ENCODE data around the gene SMIM29. TPM values are rescaled to one million over a fixed set of nuclear protein-coding genes. Genes with fewer than 3 reads are reported as not detected.

The SMIM29 gene
- total RNA-seq, result 36.9 and 39.7 TPM in 2 replicates

DNA sequence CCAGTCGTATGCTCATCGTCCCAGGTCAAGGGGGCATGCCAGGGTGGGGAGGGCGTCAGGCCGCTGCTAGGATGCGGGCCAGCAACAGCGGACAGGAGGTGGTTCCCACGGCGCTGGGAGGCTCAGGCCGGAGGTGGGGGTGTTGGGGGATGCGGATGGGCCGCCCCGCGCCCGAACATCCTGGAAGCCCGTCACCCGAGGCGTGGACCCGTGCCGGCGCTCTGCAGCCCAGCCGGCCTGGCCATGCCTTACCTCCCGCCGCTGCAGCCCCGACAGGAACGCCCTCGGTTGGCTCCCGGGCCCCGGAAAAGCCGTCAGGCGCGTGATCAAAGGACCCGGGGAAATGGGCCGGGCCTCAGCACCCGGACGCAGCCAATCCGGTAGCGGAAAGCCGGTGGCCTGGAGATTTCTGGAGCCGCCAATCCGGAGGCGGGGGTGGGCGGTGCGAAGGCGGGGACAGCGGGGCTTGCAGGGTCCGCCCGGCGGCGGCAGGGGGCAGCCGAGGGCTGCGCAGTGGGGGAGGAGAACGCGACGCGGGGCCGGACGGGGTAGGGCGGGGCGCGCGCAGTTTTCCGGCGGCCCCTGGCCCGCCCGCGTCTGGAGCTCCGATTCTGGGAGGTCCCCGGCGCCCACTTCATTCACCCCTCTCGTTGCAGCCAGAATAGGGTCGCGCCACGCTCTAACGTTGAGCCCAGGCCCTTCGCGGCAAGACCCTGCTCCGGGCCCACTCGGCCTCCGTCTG is at the start of gene SMIM29:
Gene SMIM29 (minus strand): TSS at position 280 of the 742 bp plus-strand sequence. CDS start 1,215 bp downstream, outside the sequence.

DNA sequence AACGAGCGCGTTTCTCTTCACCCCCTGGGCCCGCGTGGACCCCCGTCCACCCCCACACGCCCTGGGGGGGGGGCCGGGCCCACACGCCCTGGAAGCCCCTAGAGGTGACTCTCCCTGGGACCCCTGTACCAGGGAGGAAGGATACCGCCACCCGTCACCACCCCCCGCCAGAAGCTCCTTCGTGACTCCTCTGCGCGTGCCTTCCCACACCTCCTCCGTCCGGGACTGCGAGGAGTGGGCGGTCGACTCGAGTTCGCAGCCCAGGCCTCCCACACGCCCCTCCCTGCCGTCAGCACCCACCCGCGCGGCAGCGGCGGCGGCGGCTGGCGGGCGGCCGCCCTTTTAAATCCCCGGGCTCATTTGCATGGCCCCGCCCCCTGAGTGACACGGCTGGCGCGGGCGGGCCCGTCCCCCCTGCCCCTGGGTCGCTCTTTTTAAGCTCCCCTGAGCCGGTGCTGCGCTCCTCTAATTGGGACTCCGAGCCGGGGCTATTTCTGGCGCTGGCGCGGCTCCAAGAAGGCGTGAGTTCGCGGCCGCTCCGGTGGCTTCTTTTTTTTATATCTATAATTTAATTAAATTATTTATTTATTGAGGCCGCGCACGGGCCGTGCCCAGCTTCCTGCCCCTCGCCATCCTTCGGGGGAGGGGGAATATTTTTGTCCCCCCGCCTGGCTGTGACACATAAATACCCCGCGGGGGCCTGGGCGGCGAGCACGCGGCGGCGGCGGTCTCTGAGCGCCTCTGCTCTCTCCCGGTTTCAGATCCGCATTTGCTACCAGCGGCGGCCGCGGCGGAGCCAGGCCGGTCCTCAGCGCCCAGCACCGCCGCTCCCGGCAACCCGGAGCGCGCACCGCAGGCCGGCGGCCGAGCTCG is 12.1 kb downstream of the SMIM29 start, which contains the start of gene HMGA1:
Gene HMGA1 (plus strand): TSS at position 431 of the 873 bp plus-strand sequence. CDS start 3,908 bp downstream, outside the sequence.

Other genes with a start within 250 kb of the SMIM29 start
- under 0.01 TPM in 1 of 2 replicates, not detected in the other for gene GRM4, start 102.9 kb downstream of the SMIM29 start, total RNA-seq
- 310 and 349 TPM in 2 replicates for gene HMGA1, start 12.1 kb downstream of the SMIM29 start, total RNA-seq
- 16.9 and 24.4 TPM in 2 replicates for gene NUDT3, start 143.7 kb upstream of the SMIM29 start, total RNA-seq
- gene RPS10, start 177.1 kb upstream of the SMIM29 start, total RNA-seq, result 1,843 and 2,692 TPM in 2 replicates
- gene PACSIN1, start 217.1 kb upstream of the SMIM29 start, total RNA-seq, result 0.15 TPM in 1 of 2 replicates, not detected in the other

Data from smooth muscle cell of trachea (primary cell).